ENCODE measurements around the gene CTNNA3. TPM values are rescaled to one million over a fixed set of nuclear protein-coding genes. Genes with fewer than 3 reads are reported as not detected.

The CTNNA3 gene
- polyA plus RNA-seq, 1 donor from 2014 or later, result 0.14 TPM

DNA sequence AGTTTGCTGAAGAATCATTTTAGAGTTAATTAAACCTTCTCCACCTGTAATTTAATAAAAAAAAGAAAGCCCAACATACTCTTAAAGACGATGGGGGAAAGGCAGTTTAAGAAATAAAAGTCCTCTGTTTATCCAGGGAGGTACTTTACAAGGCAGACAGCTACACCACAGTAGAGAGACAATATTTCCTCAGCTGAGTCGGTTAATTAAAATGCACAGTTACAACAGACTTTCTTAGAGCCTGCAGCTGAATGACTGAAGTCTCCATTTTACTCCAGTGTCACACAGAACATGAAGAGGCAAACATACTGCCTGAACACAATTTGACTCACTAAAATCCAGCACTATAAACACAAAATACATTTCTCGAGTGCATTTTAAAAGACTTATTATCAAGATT lies 755.0 kb downstream of the CTNNA3 start:
- Histone ChIP-seq H3F3A (ENCODE audit: insufficient read depth, low read length, poor library complexity, severe bottlenecking) (no peaks in the 10 kb centered on the region), H2AFZ (ENCODE audit: low read depth, low read length) (no peak overlapping the region), H3K79me2 (replicated peaks; ENCODE audit: insufficient read depth, low read length) (no peaks in the 10 kb centered on the region), H3K27ac (ENCODE audit: low read length) (no peak overlapping the region), H3K36me3 (ENCODE audit: insufficient read depth, low read length) (no peaks in the 10 kb centered on the region), H3K27me3 (ENCODE audit: insufficient read depth, low read depth, low read length) (no peaks in the 10 kb centered on the region), H3K4me2 (ENCODE audit: low read length) (no peak overlapping the region), H3K9ac (ENCODE audit: low read length) (no peak overlapping the region), H3K4me3 (ENCODE audit: low read length) (no peak overlapping the region), H3K9me3 (ENCODE audit: low read length) (no peaks in the 10 kb centered on the region), H3K9me2 (ENCODE audit: insufficient read depth, low read length) (no peaks in the 10 kb centered on the region), H4K20me1 (ENCODE audit: insufficient read depth) (no peaks in the 10 kb centered on the region)
- TF ChIP-seq RAD21 (conservative IDR thresholded peaks at IDR 0.05), result no peak
- no peak for TF ChIP-seq SMC3 (conservative IDR thresholded peaks at IDR 0.05; ENCODE audit: poor library complexity)
- TF ChIP-seq, protein P1, sequence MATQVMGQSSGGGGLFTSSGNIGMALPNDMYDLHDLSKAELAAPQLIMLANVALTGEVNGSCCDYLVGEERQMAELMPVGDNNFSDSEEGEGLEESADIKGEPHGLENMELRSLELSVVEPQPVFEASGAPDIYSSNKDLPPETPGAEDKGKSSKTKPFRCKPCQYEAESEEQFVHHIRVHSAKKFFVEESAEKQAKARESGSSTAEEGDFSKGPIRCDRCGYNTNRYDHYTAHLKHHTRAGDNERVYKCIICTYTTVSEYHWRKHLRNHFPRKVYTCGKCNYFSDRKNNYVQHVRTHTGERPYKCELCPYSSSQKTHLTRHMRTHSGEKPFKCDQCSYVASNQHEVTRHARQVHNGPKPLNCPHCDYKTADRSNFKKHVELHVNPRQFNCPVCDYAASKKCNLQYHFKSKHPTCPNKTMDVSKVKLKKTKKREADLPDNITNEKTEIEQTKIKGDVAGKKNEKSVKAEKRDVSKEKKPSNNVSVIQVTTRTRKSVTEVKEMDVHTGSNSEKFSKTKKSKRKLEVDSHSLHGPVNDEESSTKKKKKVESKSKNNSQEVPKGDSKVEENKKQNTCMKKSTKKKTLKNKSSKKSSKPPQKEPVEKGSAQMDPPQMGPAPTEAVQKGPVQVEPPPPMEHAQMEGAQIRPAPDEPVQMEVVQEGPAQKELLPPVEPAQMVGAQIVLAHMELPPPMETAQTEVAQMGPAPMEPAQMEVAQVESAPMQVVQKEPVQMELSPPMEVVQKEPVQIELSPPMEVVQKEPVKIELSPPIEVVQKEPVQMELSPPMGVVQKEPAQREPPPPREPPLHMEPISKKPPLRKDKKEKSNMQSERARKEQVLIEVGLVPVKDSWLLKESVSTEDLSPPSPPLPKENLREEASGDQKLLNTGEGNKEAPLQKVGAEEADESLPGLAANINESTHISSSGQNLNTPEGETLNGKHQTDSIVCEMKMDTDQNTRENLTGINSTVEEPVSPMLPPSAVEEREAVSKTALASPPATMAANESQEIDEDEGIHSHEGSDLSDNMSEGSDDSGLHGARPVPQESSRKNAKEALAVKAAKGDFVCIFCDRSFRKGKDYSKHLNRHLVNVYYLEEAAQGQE (IDR thresholded peaks at IDR 0.05; ENCODE audit: borderline replicate concordance), result no peak
- no peak for TF ChIP-seq POLR2AphosphoS5 (IDR thresholded peaks at IDR 0.05)
- no peak for TF ChIP-seq EP300 (conservative IDR thresholded peaks at IDR 0.05; ENCODE audit: poor library complexity, severe bottlenecking)
- TF ChIP-seq, protein P2, sequence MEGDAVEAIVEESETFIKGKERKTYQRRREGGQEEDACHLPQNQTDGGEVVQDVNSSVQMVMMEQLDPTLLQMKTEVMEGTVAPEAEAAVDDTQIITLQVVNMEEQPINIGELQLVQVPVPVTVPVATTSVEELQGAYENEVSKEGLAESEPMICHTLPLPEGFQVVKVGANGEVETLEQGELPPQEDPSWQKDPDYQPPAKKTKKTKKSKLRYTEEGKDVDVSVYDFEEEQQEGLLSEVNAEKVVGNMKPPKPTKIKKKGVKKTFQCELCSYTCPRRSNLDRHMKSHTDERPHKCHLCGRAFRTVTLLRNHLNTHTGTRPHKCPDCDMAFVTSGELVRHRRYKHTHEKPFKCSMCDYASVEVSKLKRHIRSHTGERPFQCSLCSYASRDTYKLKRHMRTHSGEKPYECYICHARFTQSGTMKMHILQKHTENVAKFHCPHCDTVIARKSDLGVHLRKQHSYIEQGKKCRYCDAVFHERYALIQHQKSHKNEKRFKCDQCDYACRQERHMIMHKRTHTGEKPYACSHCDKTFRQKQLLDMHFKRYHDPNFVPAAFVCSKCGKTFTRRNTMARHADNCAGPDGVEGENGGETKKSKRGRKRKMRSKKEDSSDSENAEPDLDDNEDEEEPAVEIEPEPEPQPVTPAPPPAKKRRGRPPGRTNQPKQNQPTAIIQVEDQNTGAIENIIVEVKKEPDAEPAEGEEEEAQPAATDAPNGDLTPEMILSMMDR (IDR thresholded peaks at IDR 0.05; ENCODE audit: poor library complexity, severe bottlenecking), result no peak

DNA sequence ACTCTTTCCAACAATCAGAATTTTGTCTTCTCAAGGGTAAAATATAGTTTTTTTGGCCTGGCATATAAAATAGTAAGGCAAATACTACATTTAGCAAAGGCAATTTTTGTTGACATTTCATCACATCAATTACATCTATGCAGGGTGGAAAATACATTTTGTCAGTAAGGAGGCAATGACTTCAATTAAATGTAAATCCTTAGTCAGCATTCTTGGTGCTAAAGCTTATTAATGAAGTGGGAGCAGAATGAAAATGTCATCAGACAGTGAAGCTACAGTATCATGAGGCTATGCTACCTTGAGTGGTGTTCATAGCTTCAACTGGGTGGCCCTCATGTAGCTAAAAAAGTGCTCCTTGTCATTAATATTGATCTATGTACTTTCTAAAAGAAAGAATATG lies 761.3 kb downstream of the CTNNA3 start:
- Histone ChIP-seq H3K27ac (ENCODE audit: low read length) (no peak overlapping the region), H3K9ac (ENCODE audit: low read length) (no peak overlapping the region), H3K9me3 (ENCODE audit: low read length) (no peaks in the 10 kb centered on the region), H2AFZ (ENCODE audit: low read depth, low read length) (no peak overlapping the region), H4K20me1 (ENCODE audit: insufficient read depth) (no peaks in the 10 kb centered on the region), H3K9me2 (ENCODE audit: insufficient read depth, low read length) (no peaks in the 10 kb centered on the region), H3K4me2 (ENCODE audit: low read length) (no peak overlapping the region), H3F3A (ENCODE audit: insufficient read depth, low read length, poor library complexity, severe bottlenecking) (no peaks in the 10 kb centered on the region), H3K79me2 (replicated peaks; ENCODE audit: insufficient read depth, low read length) (no peaks in the 10 kb centered on the region), H3K36me3 (ENCODE audit: insufficient read depth, low read length) (no peaks in the 10 kb centered on the region), H3K4me3 (ENCODE audit: low read length) (no peak overlapping the region), H3K27me3 (ENCODE audit: insufficient read depth, low read depth, low read length) (no peaks in the 10 kb centered on the region)
- no peak for TF ChIP-seq SMC3 (conservative IDR thresholded peaks at IDR 0.05; ENCODE audit: poor library complexity)
- TF ChIP-seq MXI1 (conservative IDR thresholded peaks at IDR 0.05; ENCODE audit: poor library complexity, severe bottlenecking), result no peak
- TF ChIP-seq, protein P1 (IDR thresholded peaks at IDR 0.05; ENCODE audit: borderline replicate concordance), result no peak
- no peak for TF ChIP-seq EP300 (conservative IDR thresholded peaks at IDR 0.05; ENCODE audit: poor library complexity, severe bottlenecking)
- no peak for TF ChIP-seq EZH2 (IDR thresholded peaks at IDR 0.05; ENCODE audit: borderline replicate concordance, insufficient read depth, low read length, poor library complexity, severe bottlenecking)
- TF ChIP-seq, protein P2 (IDR thresholded peaks at IDR 0.05; ENCODE audit: poor library complexity, severe bottlenecking), result no peak
- no peak for TF ChIP-seq RAD21 (conservative IDR thresholded peaks at IDR 0.05)
